Measurements from ENCODE around the gene VCL. TPM values are rescaled to one million over a fixed set of nuclear protein-coding genes. Genes with fewer than 3 reads are reported as not detected.

Gene VCL
- total RNA-seq, 1 experiment from 2014 or later, result 92.2 TPM

- Mint-ChIP-seq H3K9me3 (ENCODE audit: unreplicated experiment) (no peaks in the 10 kb centered on the region), H3K36me3 (ENCODE audit: insufficient read depth, unreplicated experiment) (peaks cover 34% of the 10 kb centered on the region), H3K4me1 (ENCODE audit: low read depth, unreplicated experiment) (peaks cover 6% of the 10 kb centered on the region), H3K27ac (ENCODE audit: unreplicated experiment) (no peak overlapping the region), H3K4me3 (ENCODE audit: unreplicated experiment) (no peak overlapping the region), H3K27me3 (ENCODE audit: insufficient read depth, unreplicated experiment) (no peaks in the 10 kb centered on the region)
- CTCF ChIA-PET, result no interaction called here
- Histone ChIP-seq H3K4me1 (peaks cover 17% of the 10 kb centered on the region), H3K9me3 (no peaks in the 10 kb centered on the region), H3K27me3 (replicated peaks; ENCODE audit: control insufficient read depth, insufficient read depth, low read length) (no peaks in the 10 kb centered on the region), H3K4me3 (ENCODE audit: low read depth, low read length) (no peak overlapping the region), H3K36me3 (ENCODE audit: control insufficient read depth, insufficient read depth, low read length) (no peaks in the 10 kb centered on the region)
- no TSS peak for BruUV-seq (replicated peaks)
- no peak for TF ChIP-seq CTCF (IDR thresholded peaks at IDR 0.05; ENCODE audit: insufficient read depth in 1 of 2, low read depth in 1 of 2, low read length in 1 of 2, severe bottlenecking in 1 of 2, unreplicated experiment in 1 of 2)
- intact Hi-C loops (cut with micrococcal nuclease; ENCODE audit: unreplicated experiment), result no loop called here
- POLR2A ChIA-PET, result no interaction called here
- no peak for DNase-seq
Measured at GRCh38 chr10:74075906-74076305, 78.0 kb downstream of the VCL start.

- CTCF ChIA-PET, result no interaction called here
- Mint-ChIP-seq H3K4me3 (ENCODE audit: unreplicated experiment) (no peak overlapping the region), H3K9me3 (ENCODE audit: unreplicated experiment) (no peaks in the 10 kb centered on the region), H3K27ac (ENCODE audit: unreplicated experiment) (no peak overlapping the region), H3K27me3 (ENCODE audit: insufficient read depth, unreplicated experiment) (no peaks in the 10 kb centered on the region), H3K36me3 (ENCODE audit: insufficient read depth, unreplicated experiment) (peaks cover 43% of the 10 kb centered on the region), H3K4me1 (ENCODE audit: low read depth, unreplicated experiment) (peaks cover 6% of the 10 kb centered on the region)
- no peaks in the 10 kb centered on the region for H3K27me3 ChIP-seq (replicated peaks; ENCODE audit: control insufficient read depth, insufficient read depth, low read length)
- no peak for TF ChIP-seq CTCF (IDR thresholded peaks at IDR 0.05; ENCODE audit: insufficient read depth in 1 of 2, low read depth in 1 of 2, low read length in 1 of 2, severe bottlenecking in 1 of 2, unreplicated experiment in 1 of 2)
- peaks cover 19% of the 10 kb centered on the region for H3K4me1 ChIP-seq
- DNase-seq, result no peak
- no peak overlapping the region for H3K4me3 ChIP-seq (ENCODE audit: low read depth, low read length)
- H3K9me3 ChIP-seq, result no peaks in the 10 kb centered on the region
- POLR2A ChIA-PET, result interaction anchor here (0.7 kb wide), 1 partner anchor 333 kb away, joined by 3 read pairs; the partner anchor contains the start of gene SEC24C
- intact Hi-C loops (cut with micrococcal nuclease; ENCODE audit: unreplicated experiment), result no loop called here
- no peaks in the 10 kb centered on the region for H3K36me3 ChIP-seq (ENCODE audit: control insufficient read depth, insufficient read depth, low read length)
- BruUV-seq (replicated peaks), result no TSS peak
Measured at GRCh38 chr10:74076961-74077360, 79.0 kb downstream of the VCL start.

- DNase-seq, result no peak
- BruUV-seq (replicated peaks), result no TSS peak
- Mint-ChIP-seq H3K27me3 (ENCODE audit: insufficient read depth, unreplicated experiment) (no peaks in the 10 kb centered on the region), H3K9me3 (ENCODE audit: unreplicated experiment) (no peaks in the 10 kb centered on the region), H3K36me3 (ENCODE audit: insufficient read depth, unreplicated experiment) (peaks cover 48% of the 10 kb centered on the region), H3K4me1 (ENCODE audit: low read depth, unreplicated experiment) (peaks cover 6% of the 10 kb centered on the region), H3K4me3 (ENCODE audit: unreplicated experiment) (no peak overlapping the region), H3K27ac (ENCODE audit: unreplicated experiment) (no peak overlapping the region)
- Histone ChIP-seq H3K4me1 (peaks cover 19% of the 10 kb centered on the region), H3K36me3 (ENCODE audit: control insufficient read depth, insufficient read depth, low read length) (no peaks in the 10 kb centered on the region), H3K9me3 (no peaks in the 10 kb centered on the region), H3K27me3 (replicated peaks; ENCODE audit: control insufficient read depth, insufficient read depth, low read length) (no peaks in the 10 kb centered on the region), H3K4me3 (ENCODE audit: low read depth, low read length) (no peak overlapping the region)
- CTCF ChIA-PET, result no interaction called here
- no peak for TF ChIP-seq CTCF (IDR thresholded peaks at IDR 0.05; ENCODE audit: insufficient read depth in 1 of 2, low read depth in 1 of 2, low read length in 1 of 2, severe bottlenecking in 1 of 2, unreplicated experiment in 1 of 2)
- POLR2A ChIA-PET, result no interaction called here
- intact Hi-C loops (cut with micrococcal nuclease; ENCODE audit: unreplicated experiment), result no loop called here
Measured at GRCh38 chr10:74077416-74077815, 79.5 kb downstream of the VCL start.
